ENCODE measurements around the gene PSMD10. TPM values are rescaled to one million over a fixed set of nuclear protein-coding genes. Genes with fewer than 3 reads are reported as not detected.

Gene PSMD10
- total RNA-seq (10 to 100 TPM; 14.3 to 17.5 TPM), total RNA-seq (14.9 to 37.4 reads per million in 2 donors)

GRCh38 chrX:108091264-108091877 lies at the start of gene PSMD10, which contains the start of gene ATG4A:
Gene PSMD10, minus strand, starts transcription at chrX:108091542. Its CDS starts 22 bp downstream, at chrX:108091520.
Gene ATG4A, plus strand, starts transcription at chrX:108091778. Its CDS starts 49 bp downstream, at chrX:108091827.
- ATAC-seq (peak; percentile 97), DNase-seq (peak; percentile 75 to 84 (median 76))
- Mint-ChIP-seq H3K27ac (no peak within 1 kb of the TSS), H3K27me3 (no peaks in the 10 kb centered on the region), H3K4me3 (no peak within 1 kb of the TSS), H3K4me1 (peaks cover 5% of the 10 kb centered on the region), H3K36me3 (ENCODE audit: low read depth) (no peaks in the 10 kb centered on the region)
- H3K9me3 ChIP-seq (ENCODE audit: control insufficient read depth, low read length, poor library complexity, severe bottlenecking), result no peaks in the 10 kb centered on the region

DNA sequence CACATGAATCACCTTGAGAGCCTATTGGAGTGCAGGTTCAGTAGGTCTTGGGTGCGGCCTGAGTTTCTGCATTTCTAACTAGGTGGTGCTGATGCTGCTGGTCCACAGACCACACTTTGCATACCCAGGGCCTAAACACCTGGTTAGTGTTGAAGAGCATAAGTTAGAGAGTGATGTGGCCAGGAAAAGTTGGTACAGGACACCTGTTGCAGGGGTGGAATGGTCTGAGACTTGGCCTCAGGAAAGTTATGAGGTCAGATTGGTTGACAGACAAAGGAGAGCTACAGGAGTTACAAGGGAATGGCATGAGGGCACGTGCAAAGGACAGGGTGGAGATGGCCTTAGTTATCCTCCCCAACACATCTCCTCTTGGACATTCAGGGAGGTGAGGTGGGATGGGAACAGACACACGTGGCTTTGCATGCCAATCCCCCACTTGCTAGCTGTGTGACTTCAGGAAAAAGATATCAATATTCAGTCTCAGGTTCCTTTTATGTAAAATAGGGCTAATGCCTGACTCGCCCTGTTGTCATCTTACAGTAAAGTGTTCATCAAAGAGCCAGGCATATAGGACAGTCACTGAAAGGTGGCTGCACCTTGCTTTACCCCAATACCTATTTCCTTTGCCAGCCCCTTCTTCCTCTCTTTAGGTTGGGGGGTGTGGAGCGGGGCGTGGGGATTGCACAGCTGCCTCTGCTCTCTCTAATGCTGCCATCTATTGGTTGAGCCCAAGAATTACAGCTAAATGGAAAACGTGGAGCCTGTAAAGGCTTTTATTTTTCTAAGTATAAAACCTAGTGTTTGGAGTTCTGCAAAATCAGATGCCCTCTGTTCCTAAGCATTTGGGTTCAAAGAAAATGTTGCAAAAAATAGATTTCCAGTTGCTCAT lies 47.7 kb upstream of the PSMD10 start:
- H3K9me3 ChIP-seq (ENCODE audit: control insufficient read depth, low read length, poor library complexity, severe bottlenecking), result no peaks in the 10 kb centered on the region
- Mint-ChIP-seq H3K27ac (no peak overlapping the region), H3K36me3 (ENCODE audit: low read depth) (peaks cover 9% of the 10 kb centered on the region), H3K27me3 (no peaks in the 10 kb centered on the region), H3K4me3 (no peak overlapping the region), H3K4me1 (no peaks in the 10 kb centered on the region)
- ATAC-seq, result no peak
- DNase-seq, result no peak

GRCh38 chrX:108134724-108135123 lies 43.4 kb upstream of the PSMD10 start:
- ATAC-seq (no peak), DNase-seq (no peak)
- Mint-ChIP-seq H3K4me3 (no peak overlapping the region), H3K27me3 (no peaks in the 10 kb centered on the region), H3K36me3 (ENCODE audit: low read depth) (peaks cover 12% of the 10 kb centered on the region), H3K27ac (no peak overlapping the region), H3K4me1 (no peaks in the 10 kb centered on the region)
- H3K9me3 ChIP-seq (ENCODE audit: control insufficient read depth, low read length, poor library complexity, severe bottlenecking), result no peaks in the 10 kb centered on the region

DNA sequence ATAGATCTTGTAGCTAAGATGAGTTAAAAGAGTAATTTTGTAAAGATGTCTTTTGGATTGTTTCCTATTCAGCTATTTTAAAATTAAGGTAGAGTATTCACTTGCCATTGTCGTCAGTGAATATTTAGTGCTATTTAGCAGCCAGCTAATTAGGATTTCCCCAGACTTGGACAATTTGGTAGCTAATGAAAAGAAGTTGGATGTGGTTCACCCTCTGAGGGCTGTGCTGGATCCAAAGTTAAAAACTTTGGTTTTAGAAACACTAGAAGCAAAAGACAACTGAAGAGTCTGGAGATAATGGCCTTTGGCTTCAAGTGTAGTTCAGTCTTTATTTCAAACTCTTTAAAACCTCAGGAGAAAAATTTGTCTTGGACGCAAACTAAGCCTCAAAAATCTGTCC lies 41.5 kb upstream of the PSMD10 start:
- H3K27me3 Mint-ChIP-seq, result no peaks in the 10 kb centered on the region
- peaks cover 7% of the 10 kb centered on the region for H3K36me3 Mint-ChIP-seq (ENCODE audit: low read depth)
- no peak overlapping the region for H3K4me3 Mint-ChIP-seq
- no peak for DNase-seq
- H3K4me1 Mint-ChIP-seq, result no peaks in the 10 kb centered on the region
- ATAC-seq, result no peak
- no peaks in the 10 kb centered on the region for H3K9me3 ChIP-seq (ENCODE audit: control insufficient read depth, low read length, poor library complexity, severe bottlenecking)
- H3K27ac Mint-ChIP-seq, result no peak overlapping the region

GRCh38 chrX:108132034-108132433 lies 40.7 kb upstream of the PSMD10 start:
- no peak overlapping the region for H3K27ac Mint-ChIP-seq
- ATAC-seq (no peak), DNase-seq (no peak)
- H3K36me3 Mint-ChIP-seq (ENCODE audit: low read depth), result peaks cover 6% of the 10 kb centered on the region
- H3K27me3 Mint-ChIP-seq, result no peaks in the 10 kb centered on the region
- H3K9me3 ChIP-seq (ENCODE audit: control insufficient read depth, low read length, poor library complexity, severe bottlenecking), result no peaks in the 10 kb centered on the region
- no peak overlapping the region for H3K4me3 Mint-ChIP-seq
- H3K4me1 Mint-ChIP-seq, result no peaks in the 10 kb centered on the region

- H3K9me3 ChIP-seq (ENCODE audit: control insufficient read depth, low read length, poor library complexity, severe bottlenecking), result no peaks in the 10 kb centered on the region
- Mint-ChIP-seq H3K27me3 (no peaks in the 10 kb centered on the region), H3K27ac (no peak overlapping the region), H3K4me1 (no peaks in the 10 kb centered on the region), H3K4me3 (no peak overlapping the region), H3K36me3 (ENCODE audit: low read depth) (peaks cover 6% of the 10 kb centered on the region)
- ATAC-seq (no peak), DNase-seq (no peak)
Observed at GRCh38 chrX:108131471-108131870, 40.1 kb upstream of the PSMD10 start.

- Mint-ChIP-seq H3K36me3 (ENCODE audit: low read depth) (peaks cover 6% of the 10 kb centered on the region), H3K4me1 (no peaks in the 10 kb centered on the region), H3K4me3 (no peak overlapping the region), H3K27ac (no peak overlapping the region), H3K27me3 (no peaks in the 10 kb centered on the region)
- H3K9me3 ChIP-seq (ENCODE audit: control insufficient read depth, low read length, poor library complexity, severe bottlenecking), result no peaks in the 10 kb centered on the region
- DNase-seq (no peak), ATAC-seq (no peak)
Observed at GRCh38 chrX:108130889-108131288, 39.5 kb upstream of the PSMD10 start.

DNA sequence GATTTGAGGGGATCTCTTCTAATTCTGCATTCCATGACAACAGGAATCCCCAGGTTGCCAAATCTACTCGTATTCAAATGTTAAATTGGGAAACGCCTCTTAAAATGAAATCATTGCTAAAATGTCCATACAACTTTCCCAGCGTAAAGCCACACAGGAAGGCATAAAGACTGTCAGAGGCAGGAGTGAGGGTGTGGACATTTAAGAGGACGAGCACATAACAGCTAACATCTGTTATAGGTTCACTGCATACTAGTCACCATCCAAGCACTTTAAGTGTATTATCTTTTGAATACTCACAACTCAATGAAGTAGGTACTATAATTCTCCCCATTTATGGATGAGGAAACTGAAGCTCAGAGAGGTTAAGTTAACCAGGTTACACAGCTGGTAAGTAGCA lies 35.8 kb upstream of the PSMD10 start:
- Mint-ChIP-seq H3K27me3 (no peaks in the 10 kb centered on the region), H3K27ac (no peak overlapping the region), H3K4me1 (peaks cover 2% of the 10 kb centered on the region), H3K36me3 (ENCODE audit: low read depth) (peaks cover 3% of the 10 kb centered on the region), H3K4me3 (no peak overlapping the region)
- H3K9me3 ChIP-seq (ENCODE audit: control insufficient read depth, low read length, poor library complexity, severe bottlenecking), result no peaks in the 10 kb centered on the region
- ATAC-seq (no peak), DNase-seq (no peak)

- peaks cover 3% of the 10 kb centered on the region for H3K36me3 Mint-ChIP-seq (ENCODE audit: low read depth)
- ATAC-seq (no peak), DNase-seq (no peak)
- H3K27ac Mint-ChIP-seq, result no peak overlapping the region
- peaks cover 2% of the 10 kb centered on the region for H3K4me1 Mint-ChIP-seq
- H3K4me3 Mint-ChIP-seq, result no peak overlapping the region
- no peaks in the 10 kb centered on the region for H3K27me3 Mint-ChIP-seq
- H3K9me3 ChIP-seq (ENCODE audit: control insufficient read depth, low read length, poor library complexity, severe bottlenecking), result no peaks in the 10 kb centered on the region
Observed at GRCh38 chrX:108126661-108127060, 35.3 kb upstream of the PSMD10 start.

DNA sequence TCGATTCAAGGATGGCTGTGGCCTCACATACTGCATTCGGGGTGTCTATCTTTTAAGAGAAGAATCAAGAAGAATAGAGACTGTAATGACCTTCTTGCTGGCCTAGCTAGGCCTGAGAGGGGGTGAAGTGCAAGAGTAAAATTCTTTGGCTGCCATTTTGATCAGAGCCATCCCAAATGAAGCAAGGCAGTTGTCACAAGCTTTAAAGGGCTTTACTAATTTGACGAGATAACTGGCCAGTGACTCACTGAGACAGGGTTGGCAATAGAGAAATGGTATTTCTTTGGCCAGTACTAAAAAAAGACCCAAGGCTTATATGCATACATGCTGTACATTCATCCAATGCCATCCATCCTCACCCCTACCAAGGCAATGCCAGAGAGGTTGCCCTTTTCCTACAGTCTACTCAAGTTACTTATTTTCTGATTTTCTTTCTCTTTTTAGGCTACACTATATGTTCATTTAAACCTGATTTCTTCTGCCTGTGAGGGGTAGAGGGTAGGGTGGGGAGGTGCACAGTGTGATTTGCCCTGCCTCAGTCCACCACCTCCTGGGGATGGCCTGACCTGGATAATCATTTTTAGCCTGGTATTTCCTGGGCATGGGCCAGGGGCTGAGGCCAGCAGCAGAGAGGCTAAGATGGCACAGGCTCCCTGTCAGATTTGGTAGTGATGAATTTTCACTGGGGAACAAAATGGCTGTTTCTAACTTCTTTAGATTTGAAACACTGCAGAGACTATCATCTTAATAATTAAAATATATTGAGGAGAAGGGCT lies 32.4 kb upstream of the PSMD10 start:
- H3K36me3 Mint-ChIP-seq (ENCODE audit: low read depth), result no peaks in the 10 kb centered on the region
- no peak overlapping the region for H3K4me3 Mint-ChIP-seq
- peaks cover 2% of the 10 kb centered on the region for H3K4me1 Mint-ChIP-seq
- H3K27me3 Mint-ChIP-seq, result no peaks in the 10 kb centered on the region
- no peak overlapping the region for H3K27ac Mint-ChIP-seq
- DNase-seq (no peak), ATAC-seq (no peak)
- no peaks in the 10 kb centered on the region for H3K9me3 ChIP-seq (ENCODE audit: control insufficient read depth, low read length, poor library complexity, severe bottlenecking)

DNA sequence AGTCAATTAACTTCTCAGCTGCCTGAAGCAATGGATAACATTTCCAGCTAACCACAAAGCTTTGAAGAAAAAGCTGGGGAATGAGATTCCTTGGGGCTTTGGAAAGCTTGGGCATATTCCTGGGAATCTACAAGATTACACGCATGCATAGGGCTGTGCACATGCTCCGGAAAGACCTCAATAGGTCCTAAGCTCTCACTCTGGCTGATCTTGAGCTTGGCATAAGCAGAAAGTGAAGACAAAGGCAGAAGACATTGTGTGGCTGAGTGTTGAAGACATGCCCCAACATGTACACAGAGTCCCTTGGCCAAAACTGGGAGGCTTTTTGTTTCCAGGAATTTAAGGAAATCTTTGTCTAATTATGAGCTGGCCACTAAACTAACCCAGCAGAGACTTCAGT lies 31.4 kb upstream of the PSMD10 start:
- Mint-ChIP-seq H3K27ac (no peak overlapping the region), H3K4me1 (peaks cover 2% of the 10 kb centered on the region), H3K27me3 (no peaks in the 10 kb centered on the region), H3K4me3 (no peak overlapping the region), H3K36me3 (ENCODE audit: low read depth) (no peaks in the 10 kb centered on the region)
- no peak for DNase-seq
- no peak for ATAC-seq
- no peaks in the 10 kb centered on the region for H3K9me3 ChIP-seq (ENCODE audit: control insufficient read depth, low read length, poor library complexity, severe bottlenecking)

DNA sequence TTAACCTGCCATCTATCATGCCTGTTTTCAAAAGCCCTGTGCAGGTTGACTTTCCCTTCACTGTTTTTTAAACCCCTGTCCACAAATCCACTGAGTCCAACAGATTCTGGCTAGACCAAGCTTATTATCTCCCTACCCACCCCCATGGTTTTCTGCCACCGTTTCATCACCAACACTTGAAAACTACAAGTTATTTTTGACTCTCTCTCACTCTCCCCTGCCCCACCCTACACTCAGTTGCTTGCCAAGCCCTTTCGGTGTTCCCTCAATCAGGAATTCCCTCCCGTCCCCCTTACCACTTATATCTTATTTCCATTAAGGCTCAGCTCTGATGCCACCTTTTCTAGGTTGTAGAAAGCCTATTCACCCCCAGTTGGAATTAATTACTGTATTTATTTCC lies 29.9 kb upstream of the PSMD10 start:
- Mint-ChIP-seq H3K4me3 (no peak overlapping the region), H3K36me3 (ENCODE audit: low read depth) (no peaks in the 10 kb centered on the region), H3K27me3 (no peaks in the 10 kb centered on the region), H3K27ac (no peak overlapping the region), H3K4me1 (peaks cover 6% of the 10 kb centered on the region)
- ATAC-seq, result no peak
- no peak for DNase-seq
- no peaks in the 10 kb centered on the region for H3K9me3 ChIP-seq (ENCODE audit: control insufficient read depth, low read length, poor library complexity, severe bottlenecking)

DNA sequence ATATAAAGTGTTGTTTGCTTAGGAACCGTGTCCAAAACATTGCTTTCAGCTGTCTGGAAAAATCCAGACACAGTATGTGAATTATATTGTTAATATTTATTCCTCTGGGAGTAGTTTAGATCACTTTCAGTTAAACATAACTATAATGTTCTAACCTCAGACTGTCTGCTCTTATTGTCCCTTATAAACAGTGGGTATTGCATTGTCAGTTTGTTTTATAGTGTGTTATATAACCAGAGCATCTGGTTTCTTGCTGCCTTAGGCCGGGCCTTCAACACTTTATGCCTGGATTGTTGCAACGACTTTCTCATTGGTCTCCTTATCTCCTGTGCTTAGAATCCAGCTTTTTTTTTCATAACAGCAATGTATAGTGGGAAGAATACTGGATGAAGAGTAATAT lies 26.6 kb upstream of the PSMD10 start:
- H3K4me1 Mint-ChIP-seq, result peaks cover 4% of the 10 kb centered on the region

More for the DNA sequence above, 26.6 kb upstream of the PSMD10 start:
- ATAC-seq (no peak), DNase-seq (no peak)
- no peaks in the 10 kb centered on the region for H3K27me3 Mint-ChIP-seq
- no peaks in the 10 kb centered on the region for H3K36me3 Mint-ChIP-seq (ENCODE audit: low read depth)
- H3K9me3 ChIP-seq (ENCODE audit: control insufficient read depth, low read length, poor library complexity, severe bottlenecking), result no peaks in the 10 kb centered on the region
- H3K27ac Mint-ChIP-seq, result no peak overlapping the region
- no peak overlapping the region for H3K4me3 Mint-ChIP-seq

Data from T-helper 17 cell (primary cell).